ENCODE results near the gene UFC1.
A peak's percentile ranks its signal among the peaks of the same experiment; 100 is the strongest.
"Not testable (repeated sequence)": the region's sequence is repeated elsewhere in the genome, so short reads cannot be mapped to it uniquely, and the experiment has no call there.

UFC1 gene

GRCh38 chr1:161153682-161154337 is at the start of gene UFC1:
UFC1 (plus strand) TSS chr1:161153978; CDS start chr1:161153998, 20 bp downstream.
- peak; percentile 69 for DNase-seq

DNA sequence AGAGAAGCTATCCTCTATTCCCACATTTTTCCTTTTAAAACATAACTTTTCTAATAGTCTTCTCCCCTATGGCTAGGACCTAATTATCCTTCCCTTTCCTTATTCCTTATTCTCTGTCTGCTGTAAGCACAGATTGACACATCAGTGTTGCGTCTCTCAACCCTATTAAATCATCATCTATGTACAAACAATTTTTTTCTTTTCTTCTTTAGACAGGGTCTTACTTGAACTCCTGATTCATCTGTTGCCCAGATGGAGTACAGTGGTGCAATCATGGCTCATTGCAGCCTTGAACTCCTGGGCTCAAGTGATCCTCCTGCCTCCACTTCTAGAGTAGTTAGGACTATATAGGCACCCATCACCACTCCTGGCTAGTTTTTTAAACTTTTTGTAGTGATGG is 47.3 kb upstream of the UFC1 start:
- DNase-seq, result no peak

- no peak for DNase-seq
These were observed 42.7 kb upstream of the UFC1 start for GRCh38 chr1:161111117-161111516.

DNA sequence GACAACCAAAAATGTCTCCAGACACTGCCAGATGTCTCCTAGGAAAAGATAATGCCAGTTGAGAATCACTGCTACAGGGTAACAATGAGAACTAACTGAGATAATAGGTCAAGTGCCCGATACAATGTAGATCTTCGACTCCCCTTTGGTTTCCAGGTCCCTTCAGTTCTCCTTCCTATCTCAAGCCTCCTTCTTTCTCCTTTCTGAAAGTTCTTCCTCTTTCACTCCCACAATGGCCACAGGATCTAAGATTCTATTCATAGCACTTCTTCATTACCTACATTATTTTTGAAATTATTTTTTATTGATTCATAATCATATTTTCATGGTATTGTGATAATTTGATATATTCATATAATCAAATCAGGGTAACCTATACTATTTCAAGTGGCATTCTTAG is 42.3 kb upstream of the UFC1 start:
- DNase-seq, result no peak

- DNase-seq, result no peak
These were observed 39.9 kb upstream of the UFC1 start for GRCh38 chr1:161113915-161114314.

DNA sequence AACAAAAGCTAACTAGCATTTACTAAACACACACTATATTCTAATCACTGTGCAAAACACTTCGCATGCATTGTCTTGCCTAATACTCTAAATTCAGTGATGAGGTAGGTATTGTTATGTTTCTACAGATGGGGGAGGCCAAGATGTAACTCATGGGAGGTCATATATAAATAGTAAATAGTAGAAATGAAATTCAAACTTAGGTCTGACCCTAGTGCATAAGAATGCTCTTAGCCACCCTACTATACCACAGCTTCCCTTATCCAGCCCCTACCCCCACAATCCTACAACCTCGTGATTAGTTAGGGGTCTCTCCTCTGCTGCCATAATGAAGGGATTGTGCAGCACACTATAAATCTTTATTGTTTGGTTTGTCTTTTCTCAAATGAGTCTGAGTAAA is 39.2 kb upstream of the UFC1 start:
- no peak for DNase-seq

GRCh38 chr1:161115132-161115711 is 38.6 kb upstream of the UFC1 start:
- DNase-seq, result no peak

DNA sequence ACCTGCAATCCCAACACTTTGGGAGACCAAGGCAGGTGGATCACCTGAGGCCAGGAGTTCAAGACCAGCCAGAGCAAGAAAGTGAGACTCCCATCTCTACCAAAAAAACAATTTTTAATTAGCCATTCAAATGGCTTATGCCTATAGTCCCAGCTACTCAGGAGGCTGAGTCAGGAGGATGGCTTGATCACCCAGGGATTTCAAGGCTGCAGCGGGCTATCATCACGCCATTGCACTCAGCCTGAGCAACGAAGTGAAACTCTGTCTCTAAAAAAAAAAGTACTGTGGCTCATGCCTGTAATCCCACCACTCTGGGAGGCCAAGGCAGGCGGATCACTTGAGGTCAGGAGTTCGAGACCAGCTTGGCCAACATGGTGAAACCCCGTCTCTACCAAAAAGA is 37.8 kb upstream of the UFC1 start:
- not testable (repeated sequence) for DNase-seq

DNA sequence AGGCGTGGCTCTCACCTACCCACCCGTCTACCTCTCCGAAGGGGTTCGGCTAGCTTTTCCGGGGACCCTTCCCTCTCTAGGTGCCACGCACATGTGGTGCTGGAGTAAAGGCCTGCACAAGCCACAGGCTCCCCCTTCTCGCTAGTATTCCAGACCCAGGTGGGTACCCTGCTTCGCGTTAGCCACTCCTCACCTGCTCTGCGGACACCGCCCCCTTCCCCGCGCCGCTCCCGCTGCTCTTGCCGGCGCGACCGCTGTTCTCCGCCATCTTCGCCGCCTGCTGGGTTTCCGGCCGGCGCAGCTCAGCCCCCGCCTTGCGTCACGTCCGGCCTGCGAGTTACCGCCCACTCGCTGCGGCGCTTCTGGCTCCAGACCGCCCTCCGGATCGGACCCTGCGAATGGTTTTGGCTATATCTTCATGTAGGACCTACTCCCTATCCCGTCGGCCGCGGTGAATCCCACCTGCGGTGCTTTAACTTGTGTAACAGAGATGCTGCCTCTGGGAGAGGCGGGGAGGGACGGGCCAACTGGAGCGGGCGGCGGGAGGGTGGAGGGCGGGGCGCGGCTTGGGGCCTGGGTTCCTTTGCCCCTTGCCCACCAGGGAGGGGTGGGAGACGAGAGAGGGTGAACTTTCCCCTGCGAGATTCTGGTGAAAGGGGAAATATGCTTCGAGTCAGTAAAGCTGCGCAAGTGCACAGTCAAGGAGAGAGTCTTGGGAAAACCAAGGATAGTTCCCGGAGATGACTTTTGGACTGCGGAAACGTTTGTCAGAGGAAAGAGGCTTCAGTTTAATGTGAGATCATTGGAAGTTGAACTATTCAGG is 35.8 kb upstream of the UFC1 start, which contains the start of the genes NIT1 and PFDN2:
TSS of gene NIT1 (plus strand) at position 347 of the 823 bp plus-strand sequence. CDS start at position 419, 72 bp downstream.
TSS of gene PFDN2 (minus strand) at position 279 of the 823 bp plus-strand sequence. CDS start at position 268, 11 bp downstream.
- peak; percentile 75 for DNase-seq

GRCh38 chr1:161119092-161119903 is 34.5 kb upstream of the UFC1 start:
- DNase-seq, result no peak

- no peak for DNase-seq
These were observed 32.6 kb upstream of the UFC1 start for GRCh38 chr1:161121042-161121650.

DNA sequence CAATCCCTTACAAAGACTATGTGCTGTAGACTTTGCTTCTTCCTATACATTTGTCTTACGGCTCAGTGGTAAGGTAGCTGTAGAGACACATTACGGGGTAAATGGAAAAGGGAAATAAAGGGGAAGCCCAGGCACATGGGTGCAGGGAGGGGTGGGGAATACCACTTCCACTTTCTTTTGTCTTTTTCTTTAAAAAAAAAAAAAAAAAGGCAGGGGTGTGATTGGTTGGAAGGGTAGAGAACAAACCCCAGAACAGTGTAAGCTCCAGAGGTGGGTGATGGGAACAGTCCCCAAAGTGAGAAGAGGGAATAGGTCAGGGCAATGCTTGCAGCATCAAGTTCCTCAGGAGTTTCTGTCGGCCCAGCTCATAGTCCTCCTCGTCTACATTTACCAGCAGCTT is 31.9 kb upstream of the UFC1 start:
- DNase-seq, result no peak

GRCh38 chr1:161122967-161123366 is 30.8 kb upstream of the UFC1 start:
- no peak for DNase-seq

DNA sequence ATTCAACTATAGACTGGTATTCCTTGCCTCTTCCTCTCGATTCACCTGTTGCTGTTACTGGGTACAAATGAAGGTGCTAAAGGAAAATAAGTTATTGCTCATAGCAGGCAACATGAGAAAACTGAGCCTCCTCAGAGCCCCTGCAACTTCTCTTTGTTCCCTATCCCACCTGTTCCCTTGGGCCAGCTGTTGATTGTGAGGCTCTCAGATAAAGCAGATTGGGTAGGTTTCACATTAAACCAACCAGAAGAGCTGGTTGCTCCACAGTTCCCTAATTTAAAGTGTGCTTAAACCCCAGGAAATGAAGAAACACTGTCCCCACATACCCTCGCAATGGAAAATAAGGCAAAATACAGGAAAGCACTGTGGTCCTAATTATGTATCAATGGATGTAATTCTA is 26.1 kb upstream of the UFC1 start:
- no peak for DNase-seq

DNA sequence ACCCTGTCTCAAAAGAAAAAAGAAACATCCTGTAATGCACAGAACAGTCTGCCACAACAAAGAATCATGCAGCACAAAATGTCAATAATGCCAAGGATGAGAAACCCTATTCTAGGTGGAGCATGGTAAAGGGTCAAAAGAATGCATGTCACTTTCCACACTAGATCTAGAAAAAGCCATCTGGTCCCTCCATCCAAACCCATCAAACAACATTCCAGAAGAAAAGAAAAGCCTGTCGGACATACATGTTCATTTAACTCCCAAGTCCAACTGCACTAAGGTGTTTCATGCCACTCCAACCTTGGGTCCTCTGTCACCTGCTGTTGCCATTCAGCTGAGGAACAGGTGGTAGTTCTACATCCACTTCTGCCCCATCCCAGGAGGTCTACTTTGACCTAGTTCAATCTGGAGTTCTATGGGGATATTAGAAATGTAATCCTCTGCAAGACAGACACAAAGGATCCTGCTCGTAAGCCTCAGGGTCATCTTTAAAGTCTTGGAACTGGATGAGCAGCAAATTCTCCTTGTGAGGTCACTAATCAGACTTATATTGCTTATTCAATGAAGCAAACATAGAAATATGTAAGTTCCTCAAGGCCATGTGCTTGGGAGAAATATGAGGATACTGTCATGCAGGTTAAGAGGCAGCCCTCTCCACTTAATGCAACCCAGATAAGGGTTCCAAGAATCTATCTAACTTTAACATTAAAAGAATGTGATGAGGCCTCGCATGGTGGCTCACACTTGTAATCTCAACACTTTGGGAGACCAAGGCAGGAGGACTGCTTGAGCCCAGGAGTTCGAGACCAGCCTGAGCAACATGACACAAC is 25.0 kb upstream of the UFC1 start:
- DNase-seq, result no peak

DNA sequence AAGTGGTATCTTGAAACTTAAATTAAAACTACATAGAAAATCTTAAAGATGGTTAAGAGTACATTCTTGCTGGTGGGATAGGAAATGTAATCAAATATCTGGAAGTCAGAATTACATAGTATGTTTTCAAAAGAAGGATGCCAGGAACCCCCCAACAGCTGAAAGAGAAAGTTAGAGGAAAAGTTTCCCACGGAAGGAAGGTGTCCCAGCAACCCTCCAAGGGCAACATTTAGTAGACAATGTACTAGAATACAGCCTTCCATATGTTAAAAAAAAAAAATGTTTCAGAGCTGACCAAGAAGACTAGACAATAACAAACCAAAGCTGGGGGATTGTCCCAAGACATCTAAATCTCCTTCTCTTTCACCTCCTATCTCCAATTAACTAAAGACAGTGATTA is 23.5 kb upstream of the UFC1 start:
- DNase-seq, result no peak

DNA sequence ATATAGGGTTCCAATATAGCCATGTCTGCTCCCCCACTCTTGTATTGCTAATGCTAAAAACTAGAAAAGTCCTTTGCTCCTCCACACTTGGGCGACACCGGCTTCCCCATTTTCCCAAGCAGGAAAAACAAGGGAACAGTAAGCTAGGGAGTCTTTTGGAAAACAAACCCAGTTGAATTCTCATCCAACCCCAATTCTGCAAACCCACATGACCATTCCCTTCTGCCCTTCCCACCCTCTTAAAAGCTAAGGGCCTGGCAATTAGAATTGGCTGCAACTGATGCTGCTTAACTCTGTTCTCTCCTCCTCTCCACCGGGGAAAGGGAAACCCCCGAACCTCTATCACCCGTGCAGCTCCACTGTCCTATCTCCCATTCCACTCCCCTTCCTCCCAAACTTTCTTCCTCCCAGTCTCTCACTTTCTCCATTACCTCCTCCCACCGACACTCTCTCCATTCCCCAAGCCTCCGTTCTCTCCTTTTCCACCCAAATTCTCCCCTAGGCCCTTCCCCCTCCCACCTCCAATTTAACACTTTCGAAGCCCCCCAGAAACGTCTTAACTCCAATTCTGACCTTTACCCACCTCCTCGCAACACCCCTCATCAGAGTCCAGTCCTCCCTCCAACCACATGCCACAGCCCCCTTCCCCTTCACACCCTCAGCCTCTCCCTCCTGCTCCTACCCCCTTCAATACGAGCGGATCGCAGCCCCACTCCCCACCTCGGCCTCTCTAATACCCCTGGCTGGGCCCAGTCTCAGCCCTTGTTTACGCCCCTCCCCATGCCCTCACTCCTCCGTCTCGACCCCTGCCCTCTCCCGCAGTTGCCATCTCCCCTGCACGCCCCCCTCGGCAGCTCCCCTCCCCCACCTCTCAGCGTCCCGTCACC is 22.0 kb upstream of the UFC1 start:
- DNase-seq, result no peak

- DNase-seq, result peak; percentile 81
These were observed 21.2 kb upstream of the UFC1 start, which contains the start of gene DEDD for GRCh38 chr1:161132410-161133219. DEDD (minus strand) TSS chr1:161132667; CDS start chr1:161124462, 8,205 bp downstream.

- DNase-seq, result no peak
These were observed 20.5 kb upstream of the UFC1 start for GRCh38 chr1:161133220-161133740.
